H1 (cell line): ENCODE measurements around the gene OR9K2. TPM values are rescaled to one million over a fixed set of nuclear protein-coding genes. Genes with fewer than 3 reads are reported as not detected.
"Not testable (repeated sequence)": the region's sequence is repeated elsewhere in the genome, so short reads cannot be mapped to it uniquely, and the experiment has no call there.

Source experiments
- CTCF ChIA-PET: fragments of 300-600 bp; sonication (Branson Sonifier 250); formaldehyde crosslinking; loops from one replicate; lab custom pipeline; 2021; ENCODE audit not compliant: partially characterized antibody; lab: Charles Lee
- POLR2A ChIA-PET: fragments of 300-600 bp; sonication (Branson Sonifier 250); formaldehyde crosslinking; loops from one replicate; lab custom pipeline; 2021; ENCODE audit warnings: inconsistent platforms; ENCODE audit not compliant: partially characterized antibody; lab: Charles Lee
- DNase-seq, 2 experiments: peaks; one replicate each; pipeline versions ENCODE4 v3.0.0 to v3.0.0-alpha.2; 2010 to 2022; ENCODE audit warnings: low spot score in 2 of 2, low read depth in 1 of 2, mixed read lengths in 1 of 2
- FAIRE-seq: peaks from 2 replicates; lab custom pipeline; 2011; peaks lifted over from hg19 to GRCh38; lab: Jason Lieb, UNC
- H2AFZ ChIP-seq: 2 replicates; pipeline ENCODE4 v1.8.1; 2012; ENCODE audit warnings: low read length, inconsistent platforms
- H2AK5ac ChIP-seq: 2 replicates; pipeline ENCODE4 v1.6.1; 2013; ENCODE audit warnings: low read depth, low read length
- H2BK120ac ChIP-seq: replicated peaks from 2 replicates; pipeline ENCODE3; 2013; ENCODE audit warnings: low read depth, low read length, inconsistent platforms
- H2BK12ac ChIP-seq: 2 replicates; pipeline ENCODE4 v1.6.1; 2013; ENCODE audit warnings: low read depth, low read length
- H2BK15ac ChIP-seq: 2 replicates; pipeline ENCODE4 v1.6.1; 2013; ENCODE audit warnings: low read length
- H2BK20ac ChIP-seq: 2 replicates; pipeline ENCODE4 v1.6.1; 2013; ENCODE audit warnings: low read length
- H2BK5ac ChIP-seq: 2 replicates; pipeline ENCODE4 v1.6.1; 2013; ENCODE audit warnings: low read depth, low read length
- H3K14ac ChIP-seq: 2 replicates; pipeline ENCODE4 v1.6.1; 2013; ENCODE audit warnings: inconsistent platforms; ENCODE audit not compliant: insufficient read length
- H3K18ac ChIP-seq: 2 replicates; pipeline ENCODE4 v1.6.1; 2013; ENCODE audit warnings: low read length; ENCODE audit errors: extremely low read depth
- H3K23ac ChIP-seq: 2 replicates; pipeline ENCODE4 v1.6.1; 2013; ENCODE audit warnings: inconsistent platforms; ENCODE audit not compliant: insufficient read length
- H3K23me2 ChIP-seq: 2 replicates; pipeline ENCODE4 v1.6.1; 2013; ENCODE audit warnings: low read depth, low read length
- H3K27ac ChIP-seq: 2 replicates; pipeline ENCODE4 v1.6.1; 2011; ENCODE audit warnings: low read depth, low read length, inconsistent platforms
- H3K27me3 ChIP-seq, 4 experiments: replicated peaks in 1 of 4; 1 replicate in 1 of 4; 2 replicates in 3 of 4; pipeline versions ENCODE4 v1.6.1 to v1.8.1; 2011 to 2013; ENCODE audit warnings: low read length in 3 of 4, mild to moderate bottlenecking in 3 of 4, inconsistent platforms in 2 of 4, mixed read lengths in 2 of 4, moderate library complexity in 1 of 4; ENCODE audit not compliant: control insufficient read depth in 3 of 4, insufficient read depth in 3 of 4; ENCODE audit errors: extremely low read depth in 1 of 4
- H3K36me3 ChIP-seq, 4 experiments: 2 replicates each; pipeline versions ENCODE4 v1.6.1 to v1.8.1; 2011 to 2013; ENCODE audit warnings: mild to moderate bottlenecking in 4 of 4, low read length in 3 of 4, moderate library complexity in 2 of 4, control low read depth in 1 of 4, inconsistent platforms in 1 of 4; ENCODE audit not compliant: insufficient read depth in 4 of 4, control insufficient read depth in 2 of 4
- H3K4ac ChIP-seq: replicated peaks from 2 replicates; pipeline ENCODE3; 2013; ENCODE audit warnings: low read length, low read depth, mixed read lengths, inconsistent platforms; ENCODE audit not compliant: insufficient read length
- H3K4me1 ChIP-seq, 4 experiments: replicated peaks in 1 of 4; 1 replicate in 1 of 4; 2 replicates in 3 of 4; pipeline versions ENCODE4 v1.6.1 to v1.8.1; 2011 to 2013; ENCODE audit warnings: low read length in 3 of 4, inconsistent platforms in 2 of 4, mixed read lengths in 1 of 4; ENCODE audit not compliant: insufficient read depth in 4 of 4, control insufficient read depth in 3 of 4
- H3K4me2 ChIP-seq, 2 experiments: 2 replicates each; pipeline versions ENCODE4 v1.6.1 to v1.8.1; 2011 to 2013; ENCODE audit warnings: low read depth in 2 of 2, low read length in 2 of 2, control low read depth in 1 of 2, inconsistent platforms in 1 of 2, mild to moderate bottlenecking in 1 of 2; ENCODE audit not compliant: insufficient read depth in 1 of 2
- H3K4me3 ChIP-seq, 4 experiments: fragments of 200-600, 300-600 bp in 1 of 4; sonication (generic), shearing (Covaris generic), sonication (Bioruptor Twin) in 1 of 4; 2 replicates each; pipeline versions ENCODE4 v1.5.1 to v1.8.1; 2011 to 2016; ENCODE audit warnings: low read length in 4 of 4, low read depth in 3 of 4, control low read depth in 2 of 4, inconsistent platforms in 2 of 4, mild to moderate bottlenecking in 2 of 4, mixed read lengths in 1 of 4, moderate library complexity in 1 of 4; ENCODE audit not compliant: insufficient read depth in 2 of 4; ENCODE audit errors: extremely low read depth in 1 of 4
- H3K56ac ChIP-seq: replicated peaks from 2 replicates; pipeline ENCODE3; 2013; ENCODE audit warnings: low read depth, mild to moderate bottlenecking, mixed read lengths, low read length, inconsistent platforms; ENCODE audit not compliant: insufficient read length
- H3K79me1 ChIP-seq: 2 replicates; pipeline ENCODE4 v1.6.1; 2013; ENCODE audit warnings: low read depth, low read length, control low read depth
- H3K79me2 ChIP-seq, 2 experiments: 2 replicates each; pipeline versions ENCODE4 v1.6.1 to v1.8.1; 2012 to 2013; ENCODE audit warnings: low read length in 2 of 2, mild to moderate bottlenecking in 2 of 2, inconsistent platforms in 1 of 2; ENCODE audit not compliant: insufficient read depth in 2 of 2, control insufficient read depth in 1 of 2
- H3K9ac ChIP-seq, 4 experiments: replicated peaks in 1 of 4; 1 replicate in 1 of 4; 2 replicates in 3 of 4; pipeline versions ENCODE4 v1.6.1 to v1.8.1; 2011 to 2013; ENCODE audit warnings: low read depth in 3 of 4, low read length in 3 of 4, control low read depth in 2 of 4, mild to moderate bottlenecking in 2 of 4, moderate library complexity in 2 of 4, inconsistent platforms in 1 of 4; ENCODE audit errors: extremely low read depth in 1 of 4
- H3K9me3 ChIP-seq, 2 experiments: 2 replicates each; pipeline versions ENCODE4 v1.6.1 to v1.8.1; 2012 to 2013; ENCODE audit warnings: mild to moderate bottlenecking in 2 of 2, moderate library complexity in 2 of 2, control low read depth in 1 of 2, inconsistent platforms in 1 of 2, low read depth in 1 of 2, low read length in 1 of 2, mixed read lengths in 1 of 2; ENCODE audit not compliant: insufficient read depth in 2 of 2
- H4K20me1 ChIP-seq, 2 experiments: replicated peaks in 1 of 2; 2 replicates each; pipeline versions ENCODE3 to v1.8.1; 2011 to 2013; ENCODE audit warnings: inconsistent platforms in 2 of 2, low read length in 2 of 2, mild to moderate bottlenecking in 1 of 2; ENCODE audit not compliant: insufficient read depth in 2 of 2, control insufficient read depth in 1 of 2
- H4K5ac ChIP-seq: 2 replicates; pipeline ENCODE4 v1.6.1; 2013; ENCODE audit warnings: low read length, low read depth, mixed read lengths, inconsistent platforms; ENCODE audit not compliant: insufficient read length
- H4K8ac ChIP-seq: 2 replicates; pipeline ENCODE4 v1.8.0; 2013; ENCODE audit warnings: mild to moderate bottlenecking, moderate library complexity, low read length, inconsistent platforms; ENCODE audit not compliant: insufficient read depth; ENCODE audit errors: extremely low read depth
- H4K91ac ChIP-seq: replicated peaks from 2 replicates; pipeline ENCODE3; 2013; ENCODE audit warnings: low read length, mixed read lengths, inconsistent platforms; ENCODE audit not compliant: insufficient read length
- WGBS, 2 experiments: shearing (Covaris generic) in 1 of 2; methylation state at CpG; one replicate each; pipeline versions ENCODE4 v1.1.6 to v1.1.7; 2013 to 2015; ENCODE audit warnings: low lambda C conversion rate in 2 of 2, mixed read lengths in 2 of 2, inconsistent platforms in 1 of 2, low coverage in 1 of 2, missing lambda C conversion rate in 1 of 2; ENCODE audit not compliant: insufficient replicate concordance in 2 of 2, insufficient coverage in 1 of 2, insufficient read length in 1 of 2; ENCODE audit errors: extremely low coverage in 1 of 2, missing lambda C conversion rate in 1 of 2; 5-methylcytosine and 5-hydroxymethylcytosine counted together
- polyA plus RNA-seq, 7 experiments: library from polyadenylated mRNA; depleted of rRNA in 3 of 7; stranded (reverse) in 5 of 7; unstranded in 2 of 7; fragments of >200 nt in 5 of 7; fragments of 200-250 nt in 2 of 7; gene quantifications; 1 replicate in 5 of 7; 2 replicates in 1 of 7; 4 replicates in 1 of 7; pipeline versions ENCODE4 v1.2.1 to v1.2.3, GENCODE V29; 2011 to 2013; ENCODE audit warnings: missing spikeins in 2 of 7, mixed read lengths in 2 of 7
- total RNA-seq: library from RNA; stranded (reverse); fragmentation: NEBNext Ultra II Directional; extraction: Animal tissue kit (Norgen Biotek cat#: 25700); gene quantifications from 2 replicates; pipeline ENCODE4 v1.2.1, GENCODE V29; 2021

Gene OR9K2
- total and polyA plus RNA-seq, 2 of the 8 experiments (the other 6 are each of a cell fraction or from before 2014, with no cell fraction given), result not detected

DNA sequence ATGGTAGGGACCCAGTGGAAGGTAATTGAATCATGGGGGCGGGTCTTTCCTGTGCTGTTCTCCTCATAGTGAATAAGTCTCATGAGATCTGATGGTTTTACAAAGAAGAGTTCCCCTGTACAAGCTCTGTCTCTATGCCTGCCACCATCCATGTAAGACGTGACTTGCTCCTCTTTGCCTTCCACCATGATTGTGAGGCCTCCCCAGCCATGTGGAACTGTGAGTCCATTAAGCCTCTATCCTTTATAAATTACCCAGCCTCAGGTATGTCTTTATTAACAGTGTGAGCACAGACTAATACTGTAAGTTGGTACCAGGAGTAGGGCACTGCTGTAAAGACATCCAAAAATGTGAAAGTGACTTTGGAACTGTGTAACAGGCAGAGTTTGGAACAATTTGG, 45.6 kb downstream of the OR9K2 start:
- H2AK5ac ChIP-seq, POLR2A ChIA-PET, H3K4me2 ChIP-seq, H3K9ac ChIP-seq, H2BK20ac ChIP-seq, DNase-seq, H2BK12ac ChIP-seq, H3K56ac ChIP-seq, H3K79me2 ChIP-seq, H2BK15ac ChIP-seq, H4K91ac ChIP-seq, H3K27me3 ChIP-seq, H3K9me3 ChIP-seq, H3K23me2 ChIP-seq, H3K4me1 ChIP-seq, H3K14ac ChIP-seq, H4K5ac ChIP-seq, H3K4ac ChIP-seq, H4K20me1 ChIP-seq, H4K8ac ChIP-seq, FAIRE-seq, H2BK120ac ChIP-seq, H3K36me3 ChIP-seq, H2BK5ac ChIP-seq, H2AFZ ChIP-seq, CTCF ChIA-PET, H3K4me3 ChIP-seq, H3K23ac ChIP-seq, H3K79me1 ChIP-seq, H3K27ac ChIP-seq, H3K18ac ChIP-seq: not testable (repeated sequence)
- 86% methylated on average over 2 of the region's 2 CpGs; no CpG with 5 or more reads in 1 of the 2 experiments for WGBS, 2 experiments
